Suprapubic skin (tissue), 4 donors: ENCODE measurements around the gene LRFN4. TPM values are rescaled to one million over a fixed set of nuclear protein-coding genes. Genes with fewer than 3 reads are reported as not detected.

ENCODE experiments used
- DNase-seq, 2 donors: peaks; one replicate each; pipeline ENCODE4 v3.0.0-alpha.2; 2019; ENCODE audit warnings: low spot score in 2 of 2
- H3K27ac ChIP-seq: fragments of 200-600 bp; sonication (generic); one replicate; pipeline ENCODE4 v1.5.1; 2019
- H3K27me3 ChIP-seq: fragments of 200-600 bp; sonication (generic); one replicate; pipeline ENCODE4 v1.5.1; 2019
- H3K36me3 ChIP-seq: fragments of 200-600 bp; sonication (generic); one replicate; pipeline ENCODE4 v1.5.1; 2019
- H3K4me1 ChIP-seq: fragments of 200-600 bp; sonication (generic); one replicate; pipeline ENCODE4 v1.5.1; 2019
- H3K4me3 ChIP-seq: fragments of 200-600 bp; sonication (generic); one replicate; pipeline ENCODE4 v1.5.1; 2019; ENCODE audit warnings: mild to moderate bottlenecking
- H3K9me3 ChIP-seq: fragments of 200-600 bp; sonication (generic); one replicate; pipeline ENCODE4 v1.5.1; 2019
- CTCF ChIP-seq, 2 donors: fragments of 200-600 bp in 1 of 2; fragments of 450-650 bp in 1 of 2; sonication (generic) in 1 of 2; IDR thresholded peaks; one replicate each; pipeline ENCODE4 v1.5.1; 2016 to 2019; ENCODE audit warnings: antibody characterized with exemption in 2 of 2, mild to moderate bottlenecking in 1 of 2, moderate library complexity in 1 of 2
- EP300 ChIP-seq: sonication (generic); formaldehyde crosslinking; IDR thresholded peaks from one replicate; pipeline ENCODE4 v1.6.1; 2017; ENCODE audit warnings: antibody characterized with exemption
- POLR2A ChIP-seq, 2 donors: fragments of 450-650 bp; IDR thresholded peaks; one replicate each; pipeline ENCODE4 v1.6.1; 2017; ENCODE audit warnings: antibody characterized with exemption in 2 of 2, mild to moderate bottlenecking in 2 of 2, moderate library complexity in 2 of 2
- POLR2AphosphoS5 ChIP-seq, 3 donors: sonication (generic); formaldehyde crosslinking; IDR thresholded peaks; one replicate each; pipeline ENCODE4 v1.6.1; 2017; ENCODE audit warnings: antibody characterized with exemption in 3 of 3
- WGBS: methylation state at CpG from one replicate; pipeline ENCODE4 v1.1.5; 2018; 5-methylcytosine and 5-hydroxymethylcytosine counted together
- total RNA-seq, 4 donors: library from RNA; depleted of rRNA; stranded (reverse); fragments of >200 nt; gene quantifications; one replicate each; pipeline ENCODE4 v1.1.0, GENCODE V29; 2016

The LRFN4 gene
- total RNA-seq, 4 donors from 2014 or later: 6.0 to 8.5 (median 8.3) TPM

- Histone ChIP-seq H3K27ac (no peak overlapping the region), H3K4me3 (no peak overlapping the region), H3K9me3 (no peaks in the 10 kb centered on the region), H3K27me3 (no peaks in the 10 kb centered on the region), H3K4me1 (peaks cover 22% of the 10 kb centered on the region), H3K36me3 (no peaks in the 10 kb centered on the region)
- 93% methylated on average over 6 of the region's 6 CpGs for WGBS
- no peak for TF ChIP-seq POLR2A (IDR thresholded peaks at IDR 0.05)
- no peak for TF ChIP-seq POLR2AphosphoS5 (IDR thresholded peaks at IDR 0.05)
- TF ChIP-seq EP300: no peak
- TF ChIP-seq CTCF (IDR thresholded peaks at IDR 0.05): no peak
- no peak for DNase-seq
Observed at GRCh38 chr11:66904561-66904960, 47.7 kb downstream of the LRFN4 start.

DNA sequence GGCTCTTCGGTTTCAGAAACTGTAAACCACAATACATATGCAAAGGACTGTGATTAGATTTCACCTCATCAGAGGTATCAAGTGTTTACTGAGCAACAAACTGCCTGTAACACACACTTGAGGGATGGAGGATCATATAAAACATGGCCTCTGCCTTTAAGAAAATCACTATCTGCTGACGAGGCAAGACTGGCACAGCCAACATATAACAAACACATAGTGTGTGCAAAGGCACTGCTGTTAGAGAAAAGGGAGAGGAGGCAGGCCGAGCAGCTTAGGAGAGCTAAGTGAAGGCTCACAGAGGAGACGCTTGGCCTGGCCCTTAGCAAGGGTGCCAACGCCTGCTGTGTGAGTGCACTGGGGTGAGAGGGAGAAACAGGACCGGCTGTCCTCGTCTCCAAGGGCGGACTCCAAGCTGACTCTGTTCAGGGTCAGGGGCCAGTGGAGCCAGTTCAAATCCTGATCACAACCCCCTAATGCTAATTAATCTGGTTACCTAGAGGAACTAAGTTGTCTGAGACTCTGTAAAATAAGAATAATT lies 48.2 kb downstream of the LRFN4 start:
- WGBS: 82% methylated on average over 8 of the region's 8 CpGs
- Histone ChIP-seq H3K27ac (no peak overlapping the region), H3K36me3 (no peaks in the 10 kb centered on the region), H3K4me3 (no peak overlapping the region), H3K9me3 (no peaks in the 10 kb centered on the region), H3K4me1 (peaks cover 22% of the 10 kb centered on the region), H3K27me3 (no peaks in the 10 kb centered on the region)
- no peak for DNase-seq
- TF ChIP-seq CTCF (IDR thresholded peaks at IDR 0.05) (no peak), POLR2A (IDR thresholded peaks at IDR 0.05) (no peak), POLR2AphosphoS5 (IDR thresholded peaks at IDR 0.05) (no peak), EP300 (no peak)

DNA sequence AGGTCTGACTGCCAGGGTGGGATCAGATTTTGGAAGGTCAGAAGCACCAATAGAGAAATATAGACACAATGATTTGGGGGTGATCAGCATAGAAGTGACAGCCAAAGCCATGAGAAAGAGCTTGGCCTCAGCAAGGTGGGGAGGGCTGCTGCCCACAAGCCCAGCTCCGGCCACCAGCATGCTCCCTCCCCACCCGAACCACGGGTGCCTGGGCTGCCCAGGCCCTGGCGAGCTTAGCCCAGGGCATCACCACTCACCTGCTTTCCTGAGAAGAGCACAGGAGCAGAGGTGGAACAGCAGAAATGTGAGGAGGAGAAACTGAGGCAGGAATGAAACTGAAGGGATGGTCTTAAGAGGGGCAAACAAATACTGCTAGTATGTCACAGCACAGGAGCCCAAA lies 48.8 kb downstream of the LRFN4 start:
- no peaks in the 10 kb centered on the region for H3K36me3 ChIP-seq
- no peaks in the 10 kb centered on the region for H3K27me3 ChIP-seq
- peaks cover 22% of the 10 kb centered on the region for H3K4me1 ChIP-seq
- H3K4me3 ChIP-seq: no peak overlapping the region
- H3K27ac ChIP-seq: no peak overlapping the region
- 84% methylated on average over 4 of the region's 4 CpGs for WGBS
- no peak for DNase-seq
- no peak for TF ChIP-seq POLR2A (IDR thresholded peaks at IDR 0.05)
- TF ChIP-seq POLR2AphosphoS5 (IDR thresholded peaks at IDR 0.05): no peak
- no peak for TF ChIP-seq CTCF (IDR thresholded peaks at IDR 0.05)
- no peak for TF ChIP-seq EP300
- H3K9me3 ChIP-seq: no peaks in the 10 kb centered on the region

GRCh38 chr11:66906061-66906733 lies 49.3 kb downstream of the LRFN4 start:
- no peak overlapping the region for H3K4me3 ChIP-seq
- 55% methylated on average over 14 of the region's 14 CpGs for WGBS
- no peaks in the 10 kb centered on the region for H3K36me3 ChIP-seq
- H3K9me3 ChIP-seq: no peaks in the 10 kb centered on the region
- no peak for TF ChIP-seq POLR2AphosphoS5 (IDR thresholded peaks at IDR 0.05)
- no peak for TF ChIP-seq POLR2A (IDR thresholded peaks at IDR 0.05)
- TF ChIP-seq CTCF (IDR thresholded peaks at IDR 0.05): no peak
- no peak for TF ChIP-seq EP300
- DNase-seq: no peak
- H3K27me3 ChIP-seq: no peaks in the 10 kb centered on the region
- peaks cover 22% of the 10 kb centered on the region for H3K4me1 ChIP-seq
- peak overlapping the region; percentile 16 for H3K27ac ChIP-seq

- 85% methylated on average over 8 of the region's 9 CpGs for WGBS
Observed at GRCh38 chr11:66907751-66908630, 51.1 kb downstream of the LRFN4 start.

More at GRCh38 chr11:66907751-66908630, 51.1 kb downstream of the LRFN4 start:
- Histone ChIP-seq H3K4me1 (peaks cover 25% of the 10 kb centered on the region), H3K9me3 (no peaks in the 10 kb centered on the region), H3K27me3 (no peaks in the 10 kb centered on the region), H3K36me3 (no peaks in the 10 kb centered on the region), H3K4me3 (no peak overlapping the region), H3K27ac (no peak overlapping the region)
- TF ChIP-seq EP300 (no peak), CTCF (IDR thresholded peaks at IDR 0.05) (no peak), POLR2A (IDR thresholded peaks at IDR 0.05) (no peak), POLR2AphosphoS5 (IDR thresholded peaks at IDR 0.05) (no peak)
- DNase-seq: no peak
